GM04503 (cell line): Measurements from ENCODE around the gene PRR7.

ENCODE experiments used
- DNase-seq: peaks from one replicate; pipeline ENCODE4 v3.0.0-alpha.2; 2012; ENCODE audit warnings: low read depth

PRR7 gene

DNA sequence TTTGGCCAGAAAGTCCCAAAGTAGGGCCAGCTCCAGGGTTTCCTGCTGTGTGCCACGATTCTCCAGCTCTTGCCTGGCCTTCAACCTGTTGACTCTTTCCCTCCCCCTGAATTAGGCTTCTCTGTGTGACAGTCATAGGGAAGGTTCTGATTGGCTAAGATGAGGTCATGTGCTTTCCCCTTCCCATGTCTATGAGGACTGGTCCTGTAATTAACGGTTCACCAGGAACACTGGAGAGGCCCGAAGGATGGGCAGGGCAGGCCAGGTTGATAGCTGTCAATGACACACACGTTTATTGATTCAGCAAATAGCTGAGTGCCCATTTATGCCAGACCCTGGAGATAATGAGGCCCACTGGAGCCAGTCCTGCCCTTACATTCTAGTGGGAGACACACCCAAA, 9.0 kb upstream of the PRR7 start:
- DNase-seq = no peak

DNA sequence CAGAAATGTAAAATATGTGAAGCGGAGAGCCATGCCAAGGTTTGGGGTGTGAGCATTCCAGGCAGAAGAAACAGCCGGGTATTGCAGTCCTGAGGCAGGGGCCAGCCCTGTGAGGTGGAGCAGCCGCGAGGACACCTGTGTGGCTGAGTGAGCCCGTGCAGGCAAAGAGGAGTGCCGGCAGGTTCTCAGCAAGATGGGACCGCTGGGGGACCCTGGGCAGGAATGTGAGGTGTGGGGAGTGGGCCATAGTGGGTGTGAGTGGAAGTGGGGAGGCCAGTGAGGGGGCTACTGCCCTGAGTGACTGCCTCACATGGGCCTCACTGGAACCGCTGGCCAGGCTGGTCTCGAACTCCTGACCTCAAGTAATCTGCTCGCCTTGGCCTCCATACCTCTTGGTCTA, 8.1 kb upstream of the PRR7 start:
- DNase-seq = no peak

DNA sequence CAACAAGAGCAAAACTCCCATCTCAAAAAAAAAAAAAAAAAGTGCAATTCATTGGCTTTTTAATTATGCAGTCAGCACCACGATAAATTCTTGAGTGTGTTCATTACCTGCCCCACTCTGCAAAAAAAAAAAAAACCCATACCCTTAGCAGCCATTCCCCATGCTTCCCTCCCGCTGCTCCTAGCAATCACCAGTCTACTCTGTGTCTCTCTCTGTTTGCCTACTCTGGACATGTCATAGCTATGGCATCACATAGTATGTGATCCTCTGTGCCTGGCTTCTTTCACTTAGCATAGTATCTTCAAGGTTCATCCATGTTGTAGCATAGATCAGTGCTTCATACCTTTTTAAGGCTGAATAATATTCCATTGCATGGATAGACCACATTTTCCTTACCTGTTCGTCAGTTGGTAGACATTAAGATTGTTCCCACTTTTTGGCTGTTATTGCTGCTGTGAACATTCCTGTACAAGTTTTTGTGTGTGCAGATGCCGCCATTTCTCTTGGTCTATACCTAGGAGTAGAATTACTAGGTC, 7.0 kb upstream of the PRR7 start:
- DNase-seq = no peak

DNA sequence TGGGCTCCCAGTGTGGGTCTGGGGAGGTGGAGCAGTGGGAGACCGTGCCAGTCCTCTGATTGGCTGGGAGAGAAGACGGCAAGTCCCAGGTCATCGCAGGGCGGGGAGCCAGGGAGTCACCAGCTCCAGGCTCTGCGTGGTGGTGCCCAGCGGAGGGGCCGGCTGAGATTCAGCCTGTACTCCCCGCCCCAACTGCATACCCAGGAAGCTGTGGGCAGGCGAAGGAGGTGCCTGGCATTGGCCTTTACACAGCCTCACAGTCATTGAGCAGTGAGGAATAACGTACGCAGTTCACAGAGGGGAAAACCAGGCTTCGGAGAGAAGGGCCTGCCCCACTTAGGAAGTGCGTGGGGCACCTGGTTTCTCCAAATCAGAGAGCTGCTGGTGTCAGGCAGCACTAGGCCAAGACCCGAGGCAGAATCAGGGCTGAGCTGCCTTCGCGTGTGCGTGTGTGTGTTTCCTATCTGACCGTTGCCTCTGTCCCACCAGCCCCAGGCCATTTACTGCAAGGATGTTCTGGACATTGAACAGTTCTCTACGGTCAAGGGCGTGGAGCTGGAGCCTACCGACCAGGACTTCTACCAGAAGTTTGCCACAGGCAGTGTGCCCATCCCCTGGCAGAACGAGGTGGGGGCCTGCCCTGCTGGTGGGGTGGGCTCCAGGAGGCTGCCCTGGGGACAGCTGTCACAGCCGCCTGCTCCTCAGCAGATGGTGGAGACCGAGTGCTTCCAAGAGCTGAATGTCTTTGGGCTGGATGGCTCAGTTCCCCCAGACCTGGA, 6.2 kb upstream of the PRR7 start:
- no peak for DNase-seq

DNA sequence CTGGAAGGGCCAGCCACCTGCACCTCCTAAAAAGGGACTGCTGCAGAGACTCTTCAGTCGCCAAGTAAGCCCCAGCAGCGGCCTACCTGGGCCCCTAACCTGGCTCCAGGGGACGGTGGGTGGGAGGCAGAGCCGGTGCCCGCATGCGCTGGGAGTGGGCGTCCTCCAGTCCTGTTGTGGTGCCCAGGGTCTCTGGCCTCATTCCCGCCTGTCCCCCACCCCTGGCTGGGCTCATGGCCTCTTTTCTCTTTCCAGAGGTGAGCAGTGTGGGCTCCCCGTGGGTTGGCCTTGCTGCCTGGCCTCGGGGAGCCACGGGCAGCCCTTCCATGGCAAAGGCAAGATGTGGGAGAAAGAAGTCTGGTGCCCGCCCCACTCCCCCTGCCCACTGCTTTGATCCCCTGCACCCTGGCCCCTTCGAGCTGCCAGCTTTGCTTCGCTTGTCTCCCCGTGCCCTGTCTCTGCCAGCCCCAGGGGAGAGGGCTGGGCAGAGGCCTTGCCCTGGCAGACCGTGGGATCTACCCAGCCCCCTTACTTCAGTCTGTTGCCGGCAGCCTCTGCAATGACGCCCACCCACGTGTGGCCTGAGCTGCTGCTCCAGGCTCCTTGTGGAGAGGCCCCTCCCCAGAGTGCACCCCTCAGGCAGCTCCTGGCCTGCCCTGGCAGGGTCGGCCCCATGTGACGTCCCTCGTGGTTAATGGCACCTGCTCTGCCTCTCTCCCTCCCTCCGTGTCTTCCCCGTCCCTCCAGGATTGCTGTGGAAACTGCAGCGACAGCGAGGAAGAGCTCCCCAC, 5.4 kb upstream of the PRR7 start:
- DNase-seq = no peak

DNA sequence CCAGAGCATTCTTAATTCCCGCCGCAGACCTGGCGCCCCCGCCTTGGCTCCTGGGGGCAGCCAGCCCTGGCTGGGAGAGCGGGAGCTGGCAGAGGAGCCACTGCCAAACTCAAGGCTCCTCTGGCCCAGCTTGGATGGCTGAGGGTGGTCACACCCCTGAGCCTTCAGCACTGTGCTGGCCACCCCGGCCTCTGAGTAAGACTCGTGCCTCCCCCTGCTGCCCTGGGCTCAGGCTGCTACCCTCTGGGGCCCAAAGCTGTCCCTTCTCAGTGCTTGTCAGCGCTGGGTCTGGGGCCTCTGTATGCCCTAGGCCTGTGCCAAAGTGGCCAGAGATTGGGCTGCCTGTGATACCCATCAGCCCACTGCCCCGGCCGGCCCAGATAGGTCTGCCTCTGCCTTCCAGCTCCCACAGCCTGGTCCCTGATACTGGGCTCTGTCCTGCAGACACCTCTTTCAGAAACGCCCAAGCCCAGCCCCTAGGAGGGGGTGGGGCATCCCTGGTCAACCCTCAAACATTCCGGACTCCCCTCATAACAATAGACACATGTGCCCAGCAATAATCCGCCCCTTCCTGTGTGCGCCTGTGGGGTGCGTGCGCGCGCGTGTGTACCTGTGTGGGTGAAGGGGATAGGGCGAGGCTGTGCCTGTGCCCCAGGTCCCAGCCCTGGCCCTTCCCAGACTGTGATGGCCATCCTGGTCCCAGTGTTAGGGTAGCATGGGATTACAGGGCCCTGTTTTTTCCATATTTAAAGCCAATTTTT, 4.4 kb upstream of the PRR7 start:
- no peak for DNase-seq

- DNase-seq = no peak
These were observed 3.2 kb upstream of the PRR7 start for GRCh38 chr5:177443144-177443983.

DNA sequence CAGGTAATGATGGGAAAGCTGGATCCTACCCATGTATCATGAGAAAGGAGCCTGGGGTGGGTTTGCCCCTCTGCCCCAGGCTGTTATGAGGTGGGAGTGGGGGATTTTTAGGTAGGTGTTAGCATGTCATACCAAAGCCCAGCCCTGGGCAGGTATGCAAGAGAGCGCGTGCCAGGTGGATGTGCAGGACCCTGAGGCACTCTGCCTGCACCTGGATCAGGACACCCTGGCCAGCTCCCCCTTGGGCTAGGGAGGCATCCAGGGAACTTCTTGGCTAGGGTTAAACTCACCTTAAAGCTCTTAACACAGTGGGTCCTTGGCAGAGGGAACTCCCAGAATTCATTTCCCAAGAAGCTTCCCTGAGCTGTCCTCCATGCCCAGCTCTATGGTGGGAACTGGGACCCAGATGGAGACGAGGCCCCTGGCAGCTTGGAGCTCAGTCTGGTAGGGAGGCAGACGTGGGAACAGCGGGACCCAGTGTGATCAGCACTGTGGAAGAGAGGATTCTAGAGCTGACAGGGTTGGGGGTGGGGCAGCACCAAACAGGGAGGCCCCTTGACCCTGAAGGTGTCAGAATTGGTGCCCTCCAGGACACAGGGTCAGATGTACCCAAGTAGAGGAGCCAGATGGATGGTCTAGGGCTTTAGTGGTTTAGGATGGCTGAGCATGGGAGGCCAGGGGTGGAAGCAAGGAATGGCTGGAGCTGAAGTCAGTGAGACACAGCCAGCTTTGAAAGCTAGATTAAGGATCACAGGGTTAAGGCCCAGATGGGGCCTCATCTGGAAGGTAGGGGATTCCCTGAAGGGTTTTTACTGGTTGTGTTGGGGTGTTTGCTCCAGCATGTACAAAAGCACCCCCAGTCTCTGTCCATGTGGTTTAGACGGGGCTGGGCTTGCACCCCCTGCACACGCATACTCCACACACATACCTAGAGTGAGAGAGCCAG, 2.2 kb upstream of the PRR7 start:
- no peak for DNase-seq

DNA sequence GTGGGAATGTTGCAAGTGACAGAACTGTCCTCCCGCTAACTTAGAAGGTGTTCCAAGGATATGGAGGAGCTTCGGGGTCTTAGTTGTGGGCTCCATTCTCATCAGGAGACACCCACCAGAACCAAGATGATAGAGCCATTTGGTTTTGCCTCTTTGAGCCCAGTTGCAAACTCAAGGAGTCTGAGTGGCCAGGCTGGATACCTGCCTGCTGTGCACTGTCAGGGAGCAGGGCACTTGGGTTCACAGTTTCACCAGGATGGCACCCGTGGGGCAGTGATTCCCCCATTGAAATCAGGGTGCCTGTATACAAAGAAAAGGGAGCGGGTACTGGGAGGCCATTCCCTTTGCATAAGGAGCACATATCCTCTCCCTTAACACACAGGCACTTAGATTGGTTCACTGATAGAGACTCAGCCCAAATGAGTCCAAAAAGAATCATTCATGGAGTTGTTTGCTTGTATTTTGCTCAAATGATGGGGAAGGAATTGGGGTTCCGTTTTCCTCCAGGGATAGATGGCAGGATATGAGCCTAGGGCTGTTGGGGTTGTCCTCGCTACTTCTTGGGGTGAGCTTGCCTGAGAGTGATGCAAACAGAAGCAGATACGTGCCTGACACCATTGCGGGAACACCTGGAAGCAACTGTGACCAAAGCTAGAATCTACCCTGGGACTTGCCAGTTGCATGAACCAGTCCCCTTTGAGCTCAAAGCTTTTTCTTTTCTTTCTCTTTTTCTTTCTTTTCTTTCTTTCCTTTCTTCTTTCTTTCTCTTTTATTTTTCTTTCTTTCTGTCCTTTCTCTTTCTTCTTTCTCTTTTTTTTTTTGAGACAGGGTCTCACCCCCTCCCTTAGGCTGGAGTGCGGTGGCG, 1.3 kb upstream of the PRR7 start:
- DNase-seq = no peak

DNA sequence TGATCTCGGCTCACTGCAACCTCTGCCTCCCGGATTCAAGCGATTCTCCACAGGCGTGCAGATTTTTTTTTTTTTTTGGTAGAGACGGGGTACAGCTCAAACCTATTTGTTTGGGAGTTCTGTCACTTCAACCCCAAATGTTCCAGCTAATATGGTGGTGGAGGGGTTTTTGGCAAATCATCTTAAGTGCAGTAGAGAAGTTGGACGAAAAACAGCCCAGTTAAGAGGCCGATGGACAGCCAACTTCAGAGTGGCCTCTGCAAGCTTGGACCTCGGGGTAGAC, 756 bp upstream of the PRR7 start:
- no peak for DNase-seq

GRCh38 chr5:177447066-177447610, 524 bp downstream of the PRR7 start:
- DNase-seq = no peak

GRCh38 chr5:177447611-177448243, 1.1 kb downstream of the PRR7 start:
- DNase-seq = peak; percentile 64

GRCh38 chr5:177448244-177448950, 1.8 kb downstream of the PRR7 start:
- DNase-seq = no peak

DNA sequence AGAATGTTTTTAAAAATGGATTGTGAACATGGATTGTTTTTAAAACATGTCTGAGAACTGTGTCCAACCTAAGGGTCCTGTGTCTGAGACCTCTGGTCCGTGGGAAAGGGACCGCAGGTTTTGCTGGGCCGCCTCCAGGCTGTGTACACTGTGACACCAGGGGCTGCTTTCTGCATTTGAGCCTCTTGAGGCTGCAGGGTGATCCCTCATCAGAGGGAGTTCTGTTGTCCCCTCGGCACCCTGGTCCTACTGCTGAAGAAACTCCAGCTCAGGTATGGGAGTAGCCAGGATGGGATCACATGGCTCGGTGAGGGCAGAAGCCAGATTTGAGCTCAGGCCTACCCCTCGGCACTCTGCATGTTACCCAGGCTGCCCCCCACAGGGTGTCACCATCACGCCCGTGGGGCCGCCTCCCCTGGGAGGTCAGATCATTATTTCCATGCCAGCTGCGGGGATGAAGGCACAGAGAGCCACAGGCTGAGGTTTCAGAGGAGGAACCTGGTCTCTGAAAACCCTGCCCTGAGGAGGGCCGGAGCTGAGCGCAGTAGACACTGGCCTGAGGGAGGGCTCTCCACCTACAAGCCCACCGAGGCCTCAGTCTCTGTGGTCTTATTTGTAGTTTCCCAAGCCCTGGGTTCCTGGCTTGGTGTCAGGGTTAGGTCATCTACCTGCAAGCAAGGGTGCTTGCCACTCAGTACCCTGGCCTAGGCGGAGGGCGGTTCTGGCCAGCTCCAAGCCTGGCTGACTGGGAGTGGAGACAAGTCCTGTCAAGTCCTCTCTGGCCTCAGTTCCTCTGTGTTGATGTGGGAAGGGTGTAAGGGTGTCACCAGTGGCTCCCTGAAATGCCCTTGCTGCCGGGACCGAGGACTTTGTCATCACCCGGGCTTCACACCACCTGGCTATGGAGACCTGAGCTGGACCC, 2.8 kb downstream of the PRR7 start:
- DNase-seq = no peak

GRCh38 chr5:177450667-177451424, 4.2 kb downstream of the PRR7 start:
- DNase-seq = no peak
